Midbrain (tissue), 1 donor: Measurements from ENCODE around the gene RNF125.
"Not testable (repeated sequence)": the region's sequence is repeated elsewhere in the genome, so short reads cannot be mapped to it uniquely, and the experiment has no call there.

Experiments
- DNase-seq: peaks from one replicate; lab custom pipeline; 2025; lab: John Stamatoyannopoulos, UW

Gene RNF125

DNA sequence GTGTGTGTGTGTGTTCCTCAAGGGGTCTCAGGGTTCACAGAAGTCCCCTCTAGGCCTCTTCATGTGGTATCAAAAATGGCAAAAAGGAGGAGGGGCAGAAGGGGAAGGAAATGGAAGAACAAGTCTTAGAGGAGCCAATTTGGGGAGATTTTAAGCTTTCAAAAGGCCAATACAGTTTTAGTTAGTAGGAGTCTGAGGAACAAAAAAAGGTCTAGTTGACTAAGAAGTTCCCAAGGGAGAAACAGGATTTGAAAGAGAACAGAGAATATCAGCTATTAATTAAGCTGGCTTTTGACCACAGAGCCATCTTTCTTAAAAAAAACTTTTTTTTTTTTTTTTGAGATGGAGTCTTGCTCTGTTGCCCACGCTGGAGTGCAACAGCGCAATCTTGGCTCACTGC lies 7.1 kb downstream of the RNF125 start:
- DNase-seq: no peak

DNA sequence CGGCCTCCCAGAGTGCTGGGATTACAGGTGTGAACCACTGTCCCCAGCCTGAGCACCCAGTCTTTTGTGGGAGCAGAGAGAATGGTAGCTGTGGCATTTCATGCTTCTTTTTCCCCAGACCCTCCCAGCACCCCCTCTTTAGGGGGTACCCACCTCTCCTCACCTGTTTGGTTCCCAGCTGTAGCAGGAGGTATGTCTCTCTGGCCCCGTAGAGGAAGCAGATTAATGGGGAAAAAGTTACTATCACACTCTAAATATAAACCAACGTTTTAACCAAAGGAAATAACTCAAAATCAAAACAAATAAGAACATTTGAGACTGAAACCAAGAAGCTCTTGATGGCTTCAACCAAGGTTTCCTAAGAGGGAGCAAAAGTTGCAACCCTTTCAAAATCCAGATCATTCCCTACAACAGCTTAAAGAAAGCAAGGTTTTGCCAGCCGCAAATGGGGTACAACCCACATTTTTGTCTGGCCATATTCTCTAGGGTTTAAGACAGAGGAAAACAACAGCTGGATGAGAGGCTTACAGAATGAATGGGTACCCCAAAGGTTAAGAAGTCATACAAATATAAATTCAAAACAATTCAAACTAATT lies 8.0 kb downstream of the RNF125 start:
- DNase-seq: no peak

DNA sequence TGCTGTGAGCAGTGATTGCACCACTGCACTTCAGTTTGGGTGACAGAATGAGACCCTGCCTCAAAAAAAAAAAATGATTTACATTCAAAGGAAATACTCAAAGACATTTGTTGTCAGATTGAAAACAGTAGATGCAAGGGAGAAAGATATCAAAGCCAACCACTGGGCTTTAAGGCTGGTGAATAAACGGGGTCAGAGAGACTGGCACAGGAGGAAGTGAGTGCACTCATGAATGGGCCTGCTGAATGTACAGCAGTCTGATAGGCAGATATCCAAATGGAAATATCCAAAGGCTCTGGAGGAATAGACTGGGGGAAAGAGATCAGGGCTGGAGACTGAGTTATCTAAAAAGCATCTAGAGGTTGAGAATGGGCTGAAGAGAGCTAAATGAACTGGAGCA lies 10.9 kb downstream of the RNF125 start:
- DNase-seq: no peak

DNA sequence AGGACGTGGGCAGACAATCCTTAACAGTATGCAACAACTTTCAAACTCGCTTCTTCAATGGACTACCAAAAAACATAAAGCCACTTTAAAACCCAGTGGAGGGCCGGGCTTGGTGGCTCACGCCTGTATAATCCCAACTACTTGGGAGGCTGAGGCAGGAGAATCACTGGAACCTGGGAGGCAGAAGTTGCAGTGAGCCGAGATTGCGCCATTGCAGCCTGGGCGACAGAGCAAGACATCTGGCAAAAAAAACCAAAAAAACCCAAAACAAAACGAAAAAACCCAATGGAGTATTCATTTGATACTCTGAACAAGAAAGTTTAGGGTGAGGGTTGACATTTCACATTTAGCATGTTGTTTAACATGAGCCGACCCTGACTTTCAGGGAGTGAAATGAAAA lies 14.0 kb downstream of the RNF125 start:
- no peak for DNase-seq

DNA sequence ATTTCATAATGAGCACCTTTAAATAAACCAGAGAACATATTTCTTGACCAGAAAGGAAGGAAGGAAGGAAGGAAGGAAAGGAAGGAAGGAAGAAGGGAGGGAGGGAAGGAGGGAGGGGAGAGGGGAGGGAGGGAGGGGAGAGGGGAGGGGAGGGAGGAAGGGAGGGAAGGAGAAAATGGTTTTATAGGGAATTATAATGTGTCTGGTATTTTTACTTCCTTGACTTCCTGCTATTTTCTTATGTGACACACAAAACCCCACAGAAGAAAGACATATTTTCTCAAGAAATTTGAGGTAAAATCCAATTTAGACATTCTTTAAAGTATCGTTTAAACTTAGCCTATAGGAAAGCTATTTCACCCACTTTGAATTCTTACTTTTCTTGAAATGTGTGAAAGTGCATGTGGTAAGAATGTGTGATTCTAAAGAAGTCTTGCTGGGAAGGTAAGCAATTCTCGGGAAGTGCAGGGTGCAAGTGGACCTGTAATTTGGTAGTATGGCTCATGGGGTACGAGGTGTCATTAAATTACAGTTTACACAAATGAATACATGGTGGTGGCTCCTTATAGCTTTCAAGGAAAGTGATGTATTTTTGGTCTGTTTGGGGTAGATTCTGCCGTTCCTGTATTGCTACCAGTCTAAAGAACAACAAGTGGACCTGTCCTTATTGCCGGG lies 18.0 kb downstream of the RNF125 start:
- DNase-seq: no peak

DNA sequence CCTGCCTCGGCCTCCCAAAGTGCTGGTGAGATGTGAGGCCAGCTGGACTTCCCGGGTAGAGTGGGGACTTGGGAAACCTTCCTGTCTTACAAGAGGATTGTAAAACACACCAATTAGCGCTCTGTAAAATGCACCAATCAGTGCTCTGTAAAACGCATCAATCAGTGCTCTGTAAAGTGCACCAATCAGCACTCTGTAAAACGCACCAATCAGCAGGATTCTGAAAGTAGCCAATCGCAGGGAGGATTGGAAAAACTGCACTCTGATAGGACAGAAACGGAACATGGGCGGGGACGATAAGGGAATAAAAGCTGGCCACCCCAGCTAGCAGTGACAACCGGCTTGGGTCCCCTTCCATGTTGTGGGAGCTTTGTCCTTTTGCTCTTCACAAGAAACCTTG lies 19.0 kb downstream of the RNF125 start:
- no peak for DNase-seq

DNA sequence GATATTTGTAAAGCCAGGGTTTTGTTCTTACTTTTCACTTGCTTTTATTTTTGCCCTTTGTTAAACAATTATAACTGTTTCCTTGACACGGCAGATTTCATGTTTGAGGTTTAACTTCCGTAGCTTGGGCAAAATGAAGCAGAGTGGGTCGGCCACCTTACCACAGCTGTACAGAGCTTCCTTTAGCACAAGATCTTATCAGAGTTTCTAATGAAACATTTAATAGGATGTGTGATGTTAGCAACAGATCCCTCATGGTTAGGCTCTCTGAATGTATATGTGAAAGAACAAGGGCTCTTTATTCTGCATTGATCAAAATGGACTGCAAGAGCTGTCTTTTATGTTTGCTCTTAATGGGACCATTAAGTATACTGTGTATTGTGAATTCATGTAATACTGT lies 22.3 kb downstream of the RNF125 start:
- no peak for DNase-seq

DNA sequence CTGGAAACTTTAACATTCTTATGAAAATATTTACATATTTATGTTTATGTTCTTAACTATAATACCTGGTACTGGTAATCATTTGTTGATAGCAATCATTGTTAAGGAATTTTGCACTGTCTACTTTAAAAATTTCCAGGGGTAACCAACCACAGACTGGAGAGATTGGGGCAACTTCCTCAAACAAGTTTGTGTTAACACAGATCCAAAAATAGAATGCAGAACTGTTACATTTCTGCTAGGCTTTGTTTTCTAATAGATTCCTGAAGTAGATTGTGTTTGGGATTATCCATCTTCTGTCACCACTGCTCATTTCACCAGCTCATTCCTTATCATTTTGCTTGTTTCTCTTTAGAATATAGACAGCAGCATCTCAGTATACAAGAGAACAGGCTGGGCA lies 23.7 kb downstream of the RNF125 start:
- peak; percentile 7 for DNase-seq

DNA sequence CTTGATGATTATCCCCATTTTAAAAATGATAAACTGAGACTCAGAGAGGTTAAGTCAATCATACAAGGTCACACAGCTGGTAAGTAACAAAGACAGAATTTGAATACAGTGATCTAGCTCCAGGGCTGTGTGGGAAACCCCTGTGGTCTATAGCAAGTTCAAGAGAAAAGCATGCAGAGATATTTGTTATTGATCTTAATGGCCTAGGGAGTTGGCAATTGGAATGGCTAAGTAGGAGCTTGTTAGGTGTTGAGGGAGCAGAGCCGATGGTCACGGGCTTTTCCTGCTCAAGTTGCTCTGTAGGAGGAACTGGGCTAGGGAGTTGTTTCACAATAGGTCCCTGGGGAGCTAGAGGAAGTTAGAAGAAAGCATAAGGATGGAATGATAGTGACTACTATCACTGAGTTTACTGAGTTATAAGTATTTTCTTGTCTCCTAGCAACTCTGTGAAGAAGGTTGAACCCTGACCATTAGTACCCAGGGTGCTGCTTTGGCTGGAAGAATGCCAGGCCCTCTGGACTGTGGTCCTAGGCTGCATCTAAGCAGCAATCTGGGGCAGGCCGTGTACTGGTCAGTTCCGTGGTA lies 30.0 kb downstream of the RNF125 start:
- no peak for DNase-seq

DNA sequence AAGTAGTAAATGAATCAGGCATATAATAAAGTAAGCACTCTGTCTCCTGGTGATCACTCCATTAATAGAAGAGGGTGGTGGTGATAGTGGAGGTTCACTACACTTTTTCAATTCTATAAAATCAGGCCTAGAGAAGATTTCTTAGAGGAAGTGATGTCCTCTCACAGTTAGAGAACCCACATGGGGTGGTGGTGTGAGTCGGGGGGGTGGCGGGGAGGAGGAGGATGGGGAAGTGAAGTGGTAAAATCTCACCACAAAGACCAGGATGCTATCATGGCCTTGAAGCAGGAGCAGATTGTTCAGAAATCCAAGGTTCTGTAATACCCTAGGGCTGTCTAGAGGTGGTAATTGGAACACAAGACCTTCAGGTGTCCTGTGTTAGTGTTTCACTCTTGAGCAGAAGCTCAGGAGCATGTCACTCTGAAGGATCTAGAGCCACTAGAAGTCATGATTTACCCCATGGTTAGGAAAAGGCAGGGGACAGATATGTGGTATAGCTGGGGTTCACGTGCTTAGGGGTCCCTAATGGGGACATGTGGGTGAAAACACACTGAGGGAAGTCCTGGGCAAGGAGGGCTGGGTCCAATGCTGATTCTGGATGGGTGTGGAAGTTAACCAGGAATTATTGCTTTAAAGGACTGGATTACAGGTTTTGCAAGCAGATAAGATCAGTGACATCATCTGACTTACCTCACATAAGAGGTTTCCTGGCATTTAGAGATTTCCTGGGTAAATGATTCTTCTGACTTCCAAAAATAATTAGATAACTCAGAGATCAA lies 31.0 kb downstream of the RNF125 start:
- DNase-seq: peak; percentile 18

DNA sequence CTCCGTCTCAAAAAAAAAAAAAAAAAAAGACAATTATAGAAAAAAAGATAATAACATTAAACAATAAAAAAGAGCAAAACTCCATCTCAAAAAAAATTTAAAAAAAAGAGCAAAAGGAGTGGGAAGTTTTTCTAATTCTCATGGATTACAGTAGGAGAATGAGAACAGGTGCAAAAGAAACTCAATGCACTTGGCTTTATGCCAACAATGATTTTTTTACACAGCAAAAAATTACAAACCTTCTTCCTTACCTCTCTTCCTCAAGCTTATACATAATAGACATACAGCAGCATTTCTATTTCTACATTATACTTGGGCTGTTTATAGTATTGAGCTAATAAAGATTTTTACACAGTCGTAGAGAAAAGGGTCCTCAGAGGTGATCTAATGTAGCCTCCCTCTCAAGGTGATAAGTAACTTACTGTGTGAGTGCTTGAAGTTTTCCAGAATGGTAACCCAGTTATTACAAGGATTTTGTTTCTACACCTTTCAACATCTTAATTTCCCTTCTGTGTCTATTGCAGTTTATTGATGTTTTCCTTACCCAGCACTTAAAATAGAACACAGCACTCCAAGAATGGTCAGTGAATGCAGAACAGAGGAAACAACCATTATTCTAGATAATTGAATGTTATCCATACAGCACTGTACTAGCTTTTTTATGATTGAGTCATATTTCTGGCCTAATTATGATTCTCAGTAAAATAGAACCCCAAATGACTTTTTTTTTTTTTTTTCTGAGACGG lies 38.2 kb downstream of the RNF125 start:
- no peak for DNase-seq

DNA sequence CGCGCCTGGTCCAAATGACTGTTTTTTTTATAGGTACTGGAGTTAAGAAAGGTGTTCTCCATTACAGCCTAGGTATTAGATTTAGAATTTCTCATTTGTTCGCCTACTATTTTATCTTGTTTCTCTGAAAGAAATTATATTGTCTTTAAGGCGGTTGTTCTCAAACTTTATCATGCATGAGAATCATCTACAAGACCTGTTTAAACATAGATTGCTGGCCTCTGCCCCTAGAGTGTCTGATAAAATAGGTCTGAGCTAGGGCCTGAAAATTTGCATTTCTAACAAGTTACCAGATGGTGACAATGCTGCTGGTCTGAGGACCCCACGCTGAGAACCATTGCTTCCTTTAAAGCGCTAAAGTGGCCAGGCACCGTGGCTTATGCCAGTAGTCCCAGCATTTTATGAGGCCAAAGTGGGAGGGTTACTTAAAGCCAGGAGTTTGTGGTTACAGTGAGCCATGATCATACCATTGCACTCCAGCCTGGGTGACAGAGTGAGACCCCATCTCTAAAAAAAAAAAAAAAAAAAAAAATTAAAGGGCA lies 39.1 kb downstream of the RNF125 start:
- no peak for DNase-seq

DNA sequence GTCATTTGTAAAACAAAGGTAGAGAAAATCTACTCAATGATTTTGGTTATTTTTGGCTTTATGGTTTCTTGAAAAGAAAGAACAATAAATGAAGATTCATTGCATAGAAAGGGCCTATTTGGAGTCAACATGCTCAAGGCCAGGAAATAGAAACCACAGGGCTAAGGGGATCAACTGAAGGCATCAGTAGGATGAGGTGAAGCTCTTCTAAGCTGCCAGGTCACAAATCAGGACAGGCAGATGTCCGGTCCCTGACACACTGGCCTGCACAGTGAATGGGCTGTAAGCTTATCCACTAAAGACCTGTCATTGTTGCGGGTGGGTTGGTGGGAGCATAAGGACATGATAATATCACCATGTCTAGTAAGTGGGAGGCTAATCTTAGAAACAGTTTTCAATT lies 41.4 kb downstream of the RNF125 start:
- no peak for DNase-seq

DNA sequence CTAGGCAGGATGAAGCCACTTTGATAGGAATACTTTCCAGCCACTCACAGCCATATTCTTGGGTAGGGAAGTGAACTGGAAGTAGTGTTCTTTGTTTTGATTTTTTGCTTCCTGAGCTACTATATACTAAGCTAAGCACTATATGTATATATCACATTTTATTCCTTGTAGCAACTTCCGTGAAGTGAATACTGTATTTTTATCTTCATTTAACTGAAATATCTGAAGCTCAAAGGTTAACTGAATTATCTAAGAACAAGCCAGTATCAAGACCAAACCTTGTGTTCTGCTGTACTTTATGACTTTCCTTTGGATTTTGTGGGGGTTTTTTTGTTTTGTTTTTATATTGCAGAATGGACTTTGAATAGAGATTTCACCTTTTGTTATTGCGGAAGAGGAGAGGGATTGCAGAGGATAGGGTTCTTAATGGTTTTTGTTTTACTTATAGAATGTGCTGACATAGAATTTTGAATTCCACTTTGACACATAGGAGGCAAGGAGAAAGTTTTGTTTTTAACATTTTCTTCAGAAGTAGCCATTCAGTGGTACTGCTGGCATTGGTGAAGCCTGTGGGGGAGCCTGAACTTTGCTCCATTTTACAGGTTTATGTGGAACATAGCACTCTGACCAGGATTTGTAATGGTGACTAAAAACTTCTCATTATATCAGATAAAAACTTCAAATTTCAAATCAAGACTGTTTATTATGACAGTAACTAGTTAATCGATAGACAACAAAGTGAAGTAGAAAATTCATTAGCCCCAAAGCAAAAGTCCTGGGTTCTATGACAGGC lies 48.9 kb downstream of the RNF125 start:
- no peak for DNase-seq

DNA sequence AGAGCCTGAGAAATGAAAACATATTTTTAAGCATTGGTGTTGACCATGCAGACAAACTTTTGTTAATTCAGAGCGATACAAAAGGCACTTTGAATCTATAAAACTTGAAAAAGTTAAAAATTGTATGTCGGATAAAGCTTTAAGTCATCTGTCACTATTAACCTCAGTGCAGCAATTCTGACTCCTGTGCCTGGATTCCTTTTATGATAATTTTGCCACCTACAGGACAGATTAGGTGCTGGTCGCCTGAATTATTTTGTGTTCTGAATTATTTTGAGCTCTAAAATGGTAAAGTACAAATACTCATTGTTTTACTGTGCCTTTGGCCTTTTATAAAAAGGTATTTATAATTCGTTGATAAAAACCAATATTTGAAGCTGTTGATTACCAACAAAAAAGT lies 53.7 kb downstream of the RNF125 start:
- DNase-seq: peak; percentile 27

DNA sequence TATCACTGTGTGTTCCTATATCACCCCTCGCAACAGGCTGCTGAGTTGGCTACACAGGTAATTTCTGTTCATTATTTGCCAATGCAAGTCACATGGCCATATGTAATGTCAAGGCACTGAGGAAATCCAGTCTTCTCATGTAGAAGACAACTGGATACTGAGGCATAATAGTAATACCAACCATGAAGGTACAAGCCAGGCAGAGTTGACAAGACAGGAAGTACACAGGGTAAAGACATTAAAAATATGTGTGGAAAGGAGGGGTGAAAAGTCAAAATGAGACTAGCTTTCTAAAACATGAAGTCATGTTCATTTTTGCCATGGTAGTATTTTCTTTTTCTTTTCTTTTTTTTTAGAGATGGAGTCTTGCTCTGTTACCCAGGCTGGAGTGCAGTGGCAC lies 55.6 kb downstream of the RNF125 start:
- no peak for DNase-seq

DNA sequence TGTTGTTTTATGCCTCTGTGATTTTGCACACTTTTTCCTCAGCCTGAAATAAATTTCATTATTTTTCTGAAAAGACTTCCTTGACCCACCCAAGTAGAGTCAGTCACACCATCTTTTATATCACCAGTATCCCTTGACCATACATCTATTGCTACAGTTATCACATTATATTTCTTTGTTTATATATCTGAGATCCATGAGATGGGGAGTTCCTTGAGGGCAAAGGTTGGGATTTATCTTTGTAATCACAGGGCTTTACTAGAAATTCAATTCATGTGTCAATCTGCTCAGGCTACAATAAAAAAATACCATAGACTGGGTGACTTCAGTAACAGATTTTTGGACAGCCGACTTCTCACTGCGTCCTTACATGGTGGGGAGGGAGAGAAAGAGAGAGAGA lies 60.2 kb downstream of the RNF125 start:
- DNase-seq: no peak

DNA sequence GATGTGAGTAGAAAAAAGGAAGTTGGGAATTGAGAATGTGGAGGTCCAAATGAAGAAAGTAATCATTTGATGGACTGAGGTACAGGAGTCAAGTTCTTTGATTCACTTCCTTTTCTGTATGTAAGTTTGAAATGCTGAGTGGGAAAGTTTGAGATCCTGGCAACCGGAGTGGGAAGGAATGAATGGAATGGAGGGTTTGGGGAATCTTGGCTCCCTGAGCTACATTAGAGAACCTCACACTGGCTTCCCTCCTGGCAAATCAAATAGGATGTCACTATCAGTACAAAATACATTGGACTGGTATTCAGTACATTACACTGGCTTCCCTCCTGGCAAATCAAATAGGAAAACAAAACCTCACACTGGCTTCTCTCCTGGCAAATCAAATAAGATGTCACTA lies 63.3 kb downstream of the RNF125 start:
- no peak for DNase-seq

DNA sequence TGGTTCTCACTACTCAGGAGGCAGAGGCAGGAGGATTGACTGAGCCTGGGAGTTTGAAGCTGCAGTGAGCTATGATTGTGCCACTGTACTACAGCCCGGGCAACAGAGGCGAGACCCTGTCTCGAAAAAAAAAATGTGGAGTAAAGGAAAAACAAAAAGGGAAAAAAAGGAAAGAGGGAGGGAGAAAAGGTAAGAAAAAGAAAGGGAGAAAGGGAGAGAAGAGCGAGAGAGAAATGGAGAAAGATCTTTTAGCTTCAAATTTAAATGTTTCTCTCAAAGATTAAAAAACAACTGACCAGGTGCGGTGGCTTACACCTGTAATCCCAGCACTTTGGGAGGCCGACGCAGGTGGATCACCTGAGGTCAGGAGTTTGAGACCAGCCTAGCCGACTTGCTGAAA lies 65.2 kb downstream of the RNF125 start:
- DNase-seq: no peak

DNA sequence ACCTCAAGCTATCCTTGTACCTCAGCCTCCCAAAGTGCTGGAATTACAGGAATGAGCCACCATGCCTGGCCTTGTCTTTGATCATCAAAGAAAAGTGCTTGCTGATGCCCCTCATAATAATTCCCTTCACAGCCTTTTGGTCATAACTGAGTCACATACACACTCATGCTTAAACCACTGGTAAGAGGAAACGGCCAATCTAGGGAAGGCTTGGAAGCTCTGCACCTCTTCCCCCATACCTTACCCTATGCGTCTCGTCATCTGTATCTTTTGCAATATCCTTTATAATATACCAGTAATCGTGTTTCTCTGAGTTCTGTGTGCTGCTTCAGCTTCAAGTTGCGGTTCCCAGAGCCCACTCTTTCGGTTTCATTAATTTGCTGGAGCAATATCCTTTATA lies 68.3 kb downstream of the RNF125 start:
- no peak for DNase-seq

DNA sequence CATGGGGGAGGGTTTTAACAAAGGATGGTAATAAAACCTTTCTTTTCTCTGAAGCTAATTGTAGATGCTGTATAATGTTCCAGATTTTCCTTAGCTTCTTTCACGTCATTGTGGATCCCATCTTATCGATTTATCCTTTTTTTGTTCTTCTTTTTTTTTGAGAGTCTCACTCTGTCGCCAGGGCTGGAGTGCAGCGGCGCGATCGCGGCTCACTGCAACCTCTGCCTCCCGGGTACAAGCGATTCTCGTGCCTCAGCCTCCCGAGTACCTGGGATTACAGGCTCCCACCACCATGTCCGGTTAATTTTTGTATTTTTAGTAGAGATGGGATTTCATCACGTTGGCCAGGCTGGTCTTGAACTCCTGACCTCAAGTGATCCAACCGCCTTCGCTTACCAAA lies 72.2 kb downstream of the RNF125 start:
- not testable (repeated sequence) for DNase-seq
